HepG2 (cell line): ENCODE data around the gene TRIP4. TPM values are rescaled to one million over a fixed set of nuclear protein-coding genes. Genes with fewer than 3 reads are reported as not detected.

ENCODE experiments used
- ATAC-seq: fragments of 200-7000 bp; cut with Tn5 transposase; 3 replicates; pipeline ENCODE4 v1.9.1; 2020; ENCODE audit warnings: mild to moderate bottlenecking, moderate library complexity
- BruUV-seq: library from RNA; stranded (reverse); fragments of 400-500 nt; replicated peaks from 2 replicates; lab custom pipeline; 2021; lab: Mats Ljungman, UMichigan
- CTCF ChIA-PET: fragments of 300-600 bp; formaldehyde crosslinking; extraction: SDS; loops from one replicate; lab custom pipeline; 2021; ENCODE audit warnings: low total read pairs, inconsistent platforms, low intra/inter-chr PET ratio; lab: Yijun Ruan, JAX
- POLR2A ChIA-PET: fragments of 350-600 bp; sonication (Branson Sonifier 250); formaldehyde crosslinking; loops from one replicate; lab custom pipeline; 2020; ENCODE audit warnings: antibody characterized with exemption, inconsistent platforms; lab: Yijun Ruan, JAX
- DNase-seq: peaks from one replicate; pipeline ENCODE4 v3.0.0-alpha.2; 2015; ENCODE audit warnings: low spot score
- FAIRE-seq: peaks from 3 replicates; lab custom pipeline; 2011; peaks lifted over from hg19 to GRCh38; lab: Jason Lieb, UNC
- H2AFZ ChIP-seq: one replicate; pipeline ENCODE4 v1.6.1; 2011; ENCODE audit warnings: low read length, inconsistent platforms
- H3K27ac ChIP-seq: fragments of 300-600 bp; 3 replicates; pipeline ENCODE4 v1.8.0; 2011; ENCODE audit warnings: mixed run types, mild to moderate bottlenecking, mixed read lengths, low read length, inconsistent platforms; ENCODE audit not compliant: insufficient read depth; ENCODE audit errors: extremely low read length
- H3K27me3 ChIP-seq, 2 experiments: fragments of 200-600 bp in 1 of 2; 2 replicates in 1 of 2; 3 replicates in 1 of 2; pipeline versions ENCODE4 v1.6.0 to v1.8.0; 2011; ENCODE audit warnings: low read length in 2 of 2, mild to moderate bottlenecking in 2 of 2, moderate library complexity in 2 of 2, inconsistent platforms in 1 of 2; ENCODE audit not compliant: insufficient read depth in 2 of 2, control insufficient read depth in 1 of 2
- H3K36me3 ChIP-seq, 2 experiments: fragments of 200-600 bp in 1 of 2; replicated peaks in 1 of 2; 2 replicates in 1 of 2; 3 replicates in 1 of 2; pipeline versions ENCODE4 v1.5.1 to v1.8.0; 2011; ENCODE audit warnings: low read length in 2 of 2, inconsistent platforms in 1 of 2; ENCODE audit not compliant: insufficient read depth in 2 of 2, control insufficient read depth in 1 of 2
- H3K4me1 ChIP-seq: 2 replicates; pipeline ENCODE4 v1.5.1; 2012; ENCODE audit warnings: low read length, inconsistent platforms; ENCODE audit not compliant: insufficient read depth
- H3K4me2 ChIP-seq: 2 replicates; pipeline ENCODE4 v1.6.0; 2011; ENCODE audit warnings: low read depth, low read length, inconsistent platforms
- H3K4me3 ChIP-seq, 3 experiments: fragments of 200-600 bp in 1 of 3; sonication (generic), shearing (Covaris generic) in 1 of 3; replicated peaks in 1 of 3; 2 replicates each; pipeline ENCODE4 v1.5.1; 2011 to 2016; ENCODE audit warnings: low read length in 3 of 3, inconsistent platforms in 2 of 3, low read depth in 2 of 3, mild to moderate bottlenecking in 2 of 3, control low read depth in 1 of 3, mixed read lengths in 1 of 3; ENCODE audit not compliant: insufficient read depth in 1 of 3
- H3K79me2 ChIP-seq: one replicate; pipeline ENCODE4 v1.6.1; 2011; ENCODE audit warnings: low read length, inconsistent platforms; ENCODE audit not compliant: insufficient read depth
- H3K9ac ChIP-seq: 2 replicates; pipeline ENCODE4 v1.6.0; 2011; ENCODE audit warnings: mild to moderate bottlenecking, low read depth, low read length, inconsistent platforms; ENCODE audit not compliant: insufficient read depth
- H3K9me3 ChIP-seq: 2 replicates; pipeline ENCODE4 v1.5.1; 2012; ENCODE audit warnings: mild to moderate bottlenecking, low read length
- H4K20me1 ChIP-seq: 2 replicates; pipeline ENCODE4 v1.6.0; 2011; ENCODE audit warnings: inconsistent platforms, mild to moderate bottlenecking, low read length, moderate library complexity; ENCODE audit not compliant: insufficient read depth
- AHDC1 ChIP-seq: sonication (generic); formaldehyde crosslinking; IDR thresholded peaks from 2 replicates; pipeline ENCODE4 v1.5.1; 2020; ENCODE audit warnings: mild to moderate bottlenecking, missing genetic modification reagents, borderline replicate concordance
- GABPB1 ChIP-seq: IDR thresholded peaks from 2 replicates; pipeline ENCODE4 v1.6.1; 2016; ENCODE audit warnings: mild to moderate bottlenecking, missing genetic modification reagents, moderate library complexity, missing compliant biosample characterization
- GLMP ChIP-seq: sonication (generic); formaldehyde crosslinking; IDR thresholded peaks from 2 replicates; pipeline ENCODE4 v1.9.0; 2021; ENCODE audit warnings: missing genetic modification reagents, mild to moderate bottlenecking, borderline replicate concordance
- JUN ChIP-seq: sonication (generic); formaldehyde crosslinking; IDR thresholded peaks from 2 replicates; pipeline ENCODE4 v1.4.0; 2020; ENCODE audit warnings: mild to moderate bottlenecking, missing genetic modification reagents
- KAT2B ChIP-seq: fragments of 150-350 bp; IDR thresholded peaks from 2 replicates; pipeline ENCODE4 v1.6.1; 2014; ENCODE audit warnings: low read depth, low read length, borderline replicate concordance
- NCOR1 ChIP-seq: fragments of 200-600 bp; sonication (generic); IDR thresholded peaks from 2 replicates; pipeline ENCODE4 v1.7.0; 2017; ENCODE audit warnings: antibody characterized with exemption, low read length, borderline replicate concordance
- RFX3 ChIP-seq: IDR thresholded peaks from 2 replicates; pipeline ENCODE4 v1.6.1; 2016; ENCODE audit warnings: missing biosample characterization, missing genetic modification reagents
- SALL1 ChIP-seq: sonication (generic); formaldehyde crosslinking; IDR thresholded peaks from 2 replicates; pipeline ENCODE4 v1.8.0; 2022; ENCODE audit warnings: mild to moderate bottlenecking, missing genetic modification reagents
- U2AF2 ChIP-seq: fragments of 200-400 bp; formaldehyde crosslinking; IDR thresholded peaks from 2 replicates; pipeline ENCODE4 v1.6.1; 2017; ENCODE audit warnings: low read depth, mild to moderate bottlenecking, low read length
- ZC3H4 ChIP-seq: sonication (generic); formaldehyde crosslinking; IDR thresholded peaks from 2 replicates; pipeline ENCODE4 v1.4.0; 2020; ENCODE audit warnings: missing genetic modification reagents, borderline replicate concordance
- ZMYM4 ChIP-seq: sonication (generic); formaldehyde crosslinking; IDR thresholded peaks from 2 replicates; pipeline ENCODE4 v1.8.1; 2023; ENCODE audit warnings: mild to moderate bottlenecking, missing genetic modification reagents
- ZNF124 ChIP-seq: sonication (generic); formaldehyde crosslinking; IDR thresholded peaks from 2 replicates; pipeline ENCODE4 v1.4.0; 2020; ENCODE audit warnings: missing genetic modification reagents
- ZNF33A ChIP-seq: sonication (generic); formaldehyde crosslinking; IDR thresholded peaks from 2 replicates; pipeline ENCODE4 v1.5.1; 2020; ENCODE audit warnings: missing genetic modification reagents, mild to moderate bottlenecking, moderate library complexity, borderline replicate concordance
- ZNF503 ChIP-seq: sonication (generic); formaldehyde crosslinking; IDR thresholded peaks from 2 replicates; pipeline ENCODE4 v1.4.0; 2020; ENCODE audit warnings: missing genetic modification reagents
- ZNF775 ChIP-seq: sonication (generic); formaldehyde crosslinking; IDR thresholded peaks from 2 replicates; pipeline ENCODE4 v1.4.0; 2020; ENCODE audit warnings: missing genetic modification reagents, mild to moderate bottlenecking, moderate library complexity, borderline replicate concordance
- ZSCAN12 ChIP-seq: sonication (generic); formaldehyde crosslinking; IDR thresholded peaks from 2 replicates; pipeline ENCODE4 v1.9.0; 2021; ENCODE audit warnings: mild to moderate bottlenecking, missing genetic modification reagents
- WGBS: methylation state at CpG from one replicate; pipeline ENCODE4 v1.1.6; 2017; ENCODE audit warnings: low lambda C conversion rate; 5-methylcytosine and 5-hydroxymethylcytosine counted together
- in situ Hi-C: cut with HindIII; loops from 2 replicates; pipeline ENCODE4 v1.10.0; 2017; ENCODE audit warnings: low pct_unique_long_range_greater_than_20kb; ENCODE audit not compliant: extremely low pct_ligation_motif_present
- intact Hi-C: fragments of 100-400 bp; cut with micrococcal nuclease; formaldehyde crosslinking; loops from one replicate; pipeline ENCODE4 v1.10.0; 2022; ENCODE audit not compliant: unreplicated experiment
- polyA plus RNA-seq, 8 experiments: library from polyadenylated mRNA; depleted of rRNA in 3 of 8; stranded (reverse) in 7 of 8; unstranded in 1 of 8; fragments of >200 nt; fragmentation: Illumina TruSeq in 4 of 8; extraction: Trizol in 4 of 8; gene quantifications; 2 replicates each; pipeline versions ENCODE4 v1.2.1 to v1.2.3, GENCODE V29; 2011 to 2016; ENCODE audit warnings: low read depth in 4 of 8, missing spikeins in 1 of 8, mixed read lengths in 1 of 8; ENCODE audit not compliant: insufficient read depth in 1 of 8
- total RNA-seq, 5 experiments: library from RNA; depleted of rRNA; stranded (reverse); fragments of >200 nt; fragmentation: Illumina TruSeq; extraction: Trizol; gene quantifications; 2 replicates each; pipeline ENCODE4 v1.2.3, GENCODE V29; 2016; ENCODE audit warnings: low read depth in 1 of 5

Gene TRIP4
- total and polyA plus RNA-seq, 2 of the 13 experiments (the other 11 are each of a cell fraction or from before 2014, with no cell fraction given) = 7.1 to 11.8 TPM

GRCh38 chr15:64400583-64400982 is 12.9 kb downstream of the TRIP4 start (continued):
- no peak for TF ChIP-seq ZNF503
- no peak for TF ChIP-seq ZNF33A (CRISPR knock-in tag)
- no peak for TF ChIP-seq ZC3H4 (CRISPR knock-in tag)
- no peak for TF ChIP-seq GLMP
- TF ChIP-seq SALL1 = no peak
- no peak for TF ChIP-seq ZNF124 (CRISPR knock-in tag)

GRCh38 chr15:64412216-64412615 is 24.6 kb downstream of the TRIP4 start:
- Histone ChIP-seq H3K4me3 (no peak overlapping the region), H4K20me1 (no peaks in the 10 kb centered on the region), H3K36me3 (peaks cover 12 to 26% of the 10 kb centered on the region in 2 experiments), H3K79me2 (no peaks in the 10 kb centered on the region), H3K4me2 (no peak overlapping the region), H2AFZ (no peak overlapping the region), H3K4me1 (no peaks in the 10 kb centered on the region), H3K27ac (no peak overlapping the region), H3K9me3 (no peaks in the 10 kb centered on the region), H3K27me3 (no peaks in the 10 kb centered on the region), H3K9ac (no peak overlapping the region)
- intact Hi-C loops (no loop called here), in situ Hi-C loops (no loop called here)
- no peak for DNase-seq
- FAIRE-seq = no peak
- no TSS peak for BruUV-seq
- ChIA-PET POLR2A (no interaction called here), CTCF (no interaction called here)
- WGBS = 96% methylated on average over 2 of the region's 2 CpGs
- no peak for ATAC-seq
- TF ChIP-seq RFX3 = no peak
- no peak for TF ChIP-seq ZMYM4 (CRISPR knock-in tag)
- no peak for TF ChIP-seq JUN (CRISPR knock-in tag)
- no peak for TF ChIP-seq GABPB1 (CRISPR knock-in tag)
- no peak for TF ChIP-seq U2AF2
- no peak for TF ChIP-seq ZSCAN12 (CRISPR knock-in tag)
- TF ChIP-seq AHDC1 (CRISPR knock-in tag) = no peak
- no peak for TF ChIP-seq KAT2B
- TF ChIP-seq ZNF775 (CRISPR knock-in tag) = no peak
- TF ChIP-seq NCOR1 = no peak
